ENCODE measurements around the gene CYP26B1. TPM values are rescaled to one million over a fixed set of nuclear protein-coding genes. Genes with fewer than 3 reads are reported as not detected.

CYP26B1 gene, protein sequence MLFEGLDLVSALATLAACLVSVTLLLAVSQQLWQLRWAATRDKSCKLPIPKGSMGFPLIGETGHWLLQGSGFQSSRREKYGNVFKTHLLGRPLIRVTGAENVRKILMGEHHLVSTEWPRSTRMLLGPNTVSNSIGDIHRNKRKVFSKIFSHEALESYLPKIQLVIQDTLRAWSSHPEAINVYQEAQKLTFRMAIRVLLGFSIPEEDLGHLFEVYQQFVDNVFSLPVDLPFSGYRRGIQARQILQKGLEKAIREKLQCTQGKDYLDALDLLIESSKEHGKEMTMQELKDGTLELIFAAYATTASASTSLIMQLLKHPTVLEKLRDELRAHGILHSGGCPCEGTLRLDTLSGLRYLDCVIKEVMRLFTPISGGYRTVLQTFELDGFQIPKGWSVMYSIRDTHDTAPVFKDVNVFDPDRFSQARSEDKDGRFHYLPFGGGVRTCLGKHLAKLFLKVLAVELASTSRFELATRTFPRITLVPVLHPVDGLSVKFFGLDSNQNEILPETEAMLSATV
- 1.0 and 2.8 TPM in 2 replicates for total RNA-seq

DNA sequence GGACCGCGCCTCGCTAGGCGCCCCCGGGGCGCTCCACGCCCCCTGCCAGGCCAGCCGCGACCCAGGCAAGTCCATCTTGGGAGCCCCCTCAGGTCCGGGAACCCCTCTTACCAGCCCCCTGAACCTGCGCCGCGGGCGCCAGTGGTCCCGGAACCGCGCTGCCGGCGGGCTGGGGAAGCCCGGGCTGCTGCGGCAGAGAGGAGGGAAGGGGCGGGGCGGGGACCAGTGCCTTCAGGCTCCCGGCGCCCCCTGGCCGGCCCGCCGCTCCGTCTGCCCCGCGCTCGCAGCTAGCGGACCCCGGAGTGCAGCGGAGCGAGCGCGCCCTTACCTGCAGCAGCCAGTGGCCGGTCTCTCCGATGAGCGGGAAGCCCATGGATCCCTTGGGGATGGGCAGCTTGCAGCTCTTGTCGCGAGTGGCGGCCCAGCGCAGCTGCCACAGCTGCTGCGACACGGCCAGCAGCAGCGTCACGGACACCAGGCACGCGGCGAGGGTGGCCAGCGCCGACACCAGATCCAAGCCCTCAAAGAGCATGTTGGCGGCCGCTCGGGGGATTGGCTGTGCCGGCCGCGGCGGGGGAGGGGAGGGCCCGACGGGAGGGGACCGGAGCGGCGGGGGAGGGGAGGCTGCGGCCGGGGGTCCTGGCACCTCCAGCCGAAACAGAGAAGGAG, at the start of gene CYP26B1:
Gene CYP26B1 (minus strand): TSS at position 560 of the 669 bp plus-strand sequence. CDS start 28 bp downstream, at position 532.

